ENCODE data around the gene WIPF1. TPM values are rescaled to one million over a fixed set of nuclear protein-coding genes. Genes with fewer than 3 reads are reported as not detected.

The WIPF1 gene
- total and polyA plus RNA-seq, 3 experiments from 2014 or later, result 200 to 326 (median 317) TPM

DNA sequence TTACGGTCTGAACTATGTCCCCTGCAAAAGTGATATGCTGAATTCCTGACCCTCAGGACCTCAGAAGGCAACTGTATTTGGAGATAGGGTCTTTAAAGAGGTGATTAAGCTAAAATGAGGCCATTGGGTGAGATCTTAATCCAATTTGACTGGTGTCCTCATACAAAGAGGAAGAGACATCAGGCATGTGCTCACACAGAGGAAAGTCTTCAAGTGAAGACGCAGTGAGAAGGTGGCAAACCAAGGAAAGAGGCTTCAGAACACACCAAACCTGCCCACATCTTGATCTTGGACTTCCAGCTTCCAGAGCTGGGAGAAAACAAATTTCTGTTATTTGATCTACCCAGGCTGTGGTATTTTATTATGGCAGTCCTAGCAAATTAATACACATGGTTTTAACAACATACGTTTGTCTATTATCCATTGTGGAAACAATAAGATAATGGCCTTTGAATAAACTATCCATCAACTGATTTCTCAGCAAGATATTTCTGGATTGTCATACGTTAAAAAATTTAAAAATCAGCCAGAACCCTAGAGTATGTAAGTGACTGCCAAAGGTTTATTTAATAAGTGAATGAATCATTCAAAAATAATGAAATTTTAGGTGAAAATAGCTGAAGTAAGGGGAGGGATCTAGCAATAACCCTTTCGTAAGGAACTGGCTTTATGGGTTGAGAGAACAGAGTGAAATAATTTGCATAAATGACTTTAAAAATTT, 6.5 kb downstream of the WIPF1 start:
- H3K36me3 ChIP-seq (ENCODE audit: insufficient read depth, low read length), result peaks cover 24% of the 10 kb centered on the region
- peaks cover 0 to 1% of the 10 kb centered on the region in 2 donors for H3K27me3 Mint-ChIP-seq
- peaks cover 69% of the 10 kb centered on the region for H3K4me1 ChIP-seq (ENCODE audit: insufficient read depth, low read length)
- peaks cover 72 to 85% (median 74%) of the 10 kb centered on the region in 3 donors for H3K4me1 Mint-ChIP-seq
- H3K36me3 Mint-ChIP-seq, result peaks cover 12 to 81% (median 14%) of the 10 kb centered on the region in 3 donors
- H3K9me3 ChIP-seq (ENCODE audit: low read length), result no peaks in the 10 kb centered on the region
- no peak for DNase-seq
- H3K27me3 ChIP-seq (ENCODE audit: insufficient read depth, low read length, poor library complexity, severe bottlenecking), result no peaks in the 10 kb centered on the region
- peak overlapping the region; percentile 13 for H3K27ac ChIP-seq (ENCODE audit: low read depth, low read length)
- H3K4me3 ChIP-seq (ENCODE audit: low read length), result peak overlapping the region; percentile 7
- peaks cover 0 to 2% (median 0%) of the 10 kb centered on the region in 5 donors for H3K9me3 Mint-ChIP-seq
- peak overlapping the region; percentile 93 to 99 (median 98) for H3K27ac Mint-ChIP-seq
- ChIA-PET POLR2A (interaction anchor here (1.0 to 2.1 kb wide), 3 partner anchors 9 to 97 kb away, joined by 3 to 6 read pairs (median 4); no protein-coding TSS in a partner anchor), CTCF (interaction anchor here (1.0 to 5.4 kb wide), 4 partner anchors 10 to 97 kb away, joined by 3 to 27 read pairs (median 6); no protein-coding TSS in a partner anchor)
- peak overlapping the region; percentile 77 to 92 (median 89) for H3K4me3 Mint-ChIP-seq

DNA sequence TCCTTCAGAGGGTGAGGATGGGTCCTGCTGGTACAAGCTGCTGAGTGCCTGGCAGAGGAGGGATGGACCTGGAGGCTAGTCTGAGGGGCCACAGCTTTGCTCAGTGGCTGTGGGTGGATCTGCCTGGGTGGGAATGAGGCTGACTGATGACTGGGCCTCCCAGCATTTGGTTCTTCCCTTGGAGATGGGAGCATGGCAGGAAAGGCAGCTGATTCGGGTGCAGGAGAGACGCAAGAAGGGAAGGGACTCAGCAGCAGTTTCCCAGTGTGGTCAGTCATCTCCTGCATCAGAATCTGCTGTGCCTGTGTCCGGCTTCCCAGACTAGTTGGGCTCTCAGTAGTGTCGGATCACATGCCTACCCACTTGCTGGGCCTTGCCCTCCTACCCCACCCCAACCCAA, 7.3 kb downstream of the WIPF1 start:
- Mint-ChIP-seq H3K4me3 (peak overlapping the region; percentile 77 to 92 (median 85)), H3K9me3 (peaks cover 0 to 2% (median 0%) of the 10 kb centered on the region in 5 donors), H3K36me3 (peaks cover 6 to 81% (median 15%) of the 10 kb centered on the region in 3 donors), H3K27me3 (peaks cover 0 to 1% of the 10 kb centered on the region in 2 donors), H3K27ac (peak overlapping the region; percentile 93 to 99 (median 98)), H3K4me1 (peaks cover 80 to 93% (median 82%) of the 10 kb centered on the region in 3 donors)
- no peak overlapping the region for H3K27ac ChIP-seq (ENCODE audit: low read depth, low read length)
- H3K27me3 ChIP-seq (ENCODE audit: insufficient read depth, low read length, poor library complexity, severe bottlenecking), result no peaks in the 10 kb centered on the region
- peaks cover 31% of the 10 kb centered on the region for H3K36me3 ChIP-seq (ENCODE audit: insufficient read depth, low read length)
- H3K4me1 ChIP-seq (ENCODE audit: insufficient read depth, low read length), result peaks cover 77% of the 10 kb centered on the region
- peak overlapping the region; percentile 22 for H3K4me3 ChIP-seq (ENCODE audit: low read length)
- ChIA-PET CTCF (interaction anchor here (1.6 to 1.8 kb wide), 2 partner anchors 9 to 12 kb away, joined by 5 to 6 read pairs; no protein-coding TSS in a partner anchor), POLR2A (interaction anchor here (0.9 to 2.1 kb wide), 3 partner anchors 10 to 105 kb away, joined by 3 to 6 read pairs (median 4); no protein-coding TSS in a partner anchor)
- no peaks in the 10 kb centered on the region for H3K9me3 ChIP-seq (ENCODE audit: low read length)
- DNase-seq, result no peak

GRCh38 chr2:174589334-174589733, 8.3 kb downstream of the WIPF1 start:
- Mint-ChIP-seq H3K36me3 (peaks cover 5 to 82% (median 19%) of the 10 kb centered on the region in 3 donors), H3K9me3 (no peaks in the 10 kb centered on the region), H3K4me1 (peaks cover 85 to 99% (median 92%) of the 10 kb centered on the region in 3 donors), H3K27me3 (peaks cover 0 to 1% of the 10 kb centered on the region in 2 donors), H3K27ac (peak overlapping the region; percentile 91 to 99 (median 94)), H3K4me3 (peak overlapping the region; percentile 70 to 87 (median 84))
- CTCF ChIA-PET, result interaction anchor here (1.0 to 1.6 kb wide), 2 partner anchors 8 to 15 kb away, joined by 4 to 5 read pairs; no protein-coding TSS in a partner anchor
- no peaks in the 10 kb centered on the region for H3K27me3 ChIP-seq (ENCODE audit: insufficient read depth, low read length, poor library complexity, severe bottlenecking)
- no peaks in the 10 kb centered on the region for H3K9me3 ChIP-seq (ENCODE audit: low read length)
- peak in 1 of 5 donors; percentile 40 for DNase-seq
- peak overlapping the region; percentile 44 for H3K4me3 ChIP-seq (ENCODE audit: low read length)
- peaks cover 82% of the 10 kb centered on the region for H3K4me1 ChIP-seq (ENCODE audit: insufficient read depth, low read length)
- no peak overlapping the region for H3K27ac ChIP-seq (ENCODE audit: low read depth, low read length)
- H3K36me3 ChIP-seq (ENCODE audit: insufficient read depth, low read length), result peaks cover 41% of the 10 kb centered on the region
- POLR2A ChIA-PET, result interaction anchor here (0.9 to 1.7 kb wide), 2 partner anchors 8 to 104 kb away, joined by 3 to 5 read pairs; partner anchors contain the start of gene WIPF1

DNA sequence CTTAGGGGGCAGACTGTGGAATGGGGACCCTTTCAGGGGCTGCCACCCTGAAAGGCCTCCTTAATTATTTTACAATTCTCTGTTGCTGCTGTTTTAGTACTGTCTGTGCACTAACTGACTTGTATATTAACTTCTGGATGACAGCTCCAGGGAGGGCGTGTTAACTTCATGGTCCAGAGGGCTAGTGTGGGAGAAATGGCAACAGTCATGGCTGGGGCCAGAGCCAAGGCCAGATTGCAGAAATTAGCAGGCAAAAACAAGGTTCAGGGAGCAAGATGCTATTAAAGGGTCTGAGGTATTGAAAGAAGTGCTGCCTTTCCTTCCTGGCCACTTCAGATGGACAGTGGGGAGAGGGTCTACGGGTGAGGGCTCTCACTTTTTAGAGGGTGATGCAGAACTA, 9.1 kb downstream of the WIPF1 start:
- H3K4me3 Mint-ChIP-seq, result peak overlapping the region; percentile 70 to 87 (median 84)

GRCh38 chr2:174587579-174587978, 10.0 kb downstream of the WIPF1 start:
- H3K27ac ChIP-seq (ENCODE audit: low read depth, low read length), result no peak overlapping the region
- no peak for DNase-seq
- H3K36me3 Mint-ChIP-seq, result peaks cover 5 to 87% (median 18%) of the 10 kb centered on the region in 3 donors

More for the DNA sequence above, 9.1 kb downstream of the WIPF1 start:
- Histone ChIP-seq H3K4me3 (ENCODE audit: low read length) (peak overlapping the region; percentile 27), H3K27ac (ENCODE audit: low read depth, low read length) (no peak overlapping the region), H3K4me1 (ENCODE audit: insufficient read depth, low read length) (peaks cover 91% of the 10 kb centered on the region), H3K36me3 (ENCODE audit: insufficient read depth, low read length) (peaks cover 50% of the 10 kb centered on the region), H3K9me3 (ENCODE audit: low read length) (no peaks in the 10 kb centered on the region), H3K27me3 (ENCODE audit: insufficient read depth, low read length, poor library complexity, severe bottlenecking) (no peaks in the 10 kb centered on the region)
- H3K27me3 Mint-ChIP-seq, result peaks cover 0 to 1% of the 10 kb centered on the region in 2 donors
- ChIA-PET POLR2A (interaction anchor here (1.7 kb wide), 1 partner anchor 9 kb away, joined by 5 read pairs; the partner anchor contains the start of gene WIPF1), CTCF (interaction anchor here (1.0 to 1.1 kb wide), 2 partner anchors 14 to 18 kb away, joined by 3 to 4 read pairs; no protein-coding TSS in a partner anchor)
- peaks cover 5 to 84% (median 16%) of the 10 kb centered on the region in 3 donors for H3K36me3 Mint-ChIP-seq
- no peak for DNase-seq
- H3K27ac Mint-ChIP-seq, result peak overlapping the region; percentile 91 to 99 (median 94)
- H3K4me1 Mint-ChIP-seq, result peaks cover 83 to 99% (median 98%) of the 10 kb centered on the region in 3 donors
- H3K9me3 Mint-ChIP-seq, result no peaks in the 10 kb centered on the region

DNA sequence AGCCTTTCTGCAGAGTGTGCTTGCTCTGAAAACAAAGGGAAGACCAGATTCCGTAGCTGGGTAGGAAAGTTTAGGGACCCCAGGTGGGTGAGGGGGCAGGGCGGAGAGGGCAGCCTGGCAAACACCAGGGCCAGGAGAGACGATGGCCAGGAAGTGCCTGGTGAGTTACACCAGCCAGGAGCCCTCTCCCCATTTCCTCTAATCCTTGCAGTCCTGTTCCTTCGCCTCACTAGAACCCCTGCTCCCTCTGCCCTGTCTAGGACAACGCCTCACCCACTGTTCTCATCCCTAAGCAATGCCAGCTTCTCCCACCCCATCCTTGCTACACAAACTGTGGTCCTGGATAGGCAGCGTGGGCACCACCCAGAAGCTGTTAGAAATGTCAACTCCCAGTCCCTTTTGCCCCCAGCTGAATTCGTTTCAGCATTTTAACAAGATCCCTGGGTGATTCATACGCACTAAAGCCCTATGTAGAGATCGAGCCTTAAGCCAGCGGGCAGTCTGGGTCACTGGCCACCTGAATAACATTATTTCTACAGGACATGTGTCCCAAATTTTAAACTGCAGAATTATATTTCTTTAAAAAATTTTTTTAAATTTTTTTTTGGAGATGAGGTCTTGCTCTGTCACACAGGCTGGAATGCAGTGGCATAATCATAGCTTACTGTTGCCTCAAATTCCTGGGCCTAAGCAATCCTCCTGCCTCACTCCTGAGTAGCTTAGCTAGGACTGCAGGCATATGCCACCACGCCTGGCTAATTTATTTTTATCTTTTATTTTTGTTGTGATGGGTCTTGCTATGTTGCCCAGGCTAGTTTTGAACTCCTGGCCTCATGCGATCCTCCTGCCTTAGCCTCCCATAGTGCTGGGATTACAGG, 10.9 kb downstream of the WIPF1 start:
- ChIA-PET POLR2A (interaction anchor here (1.1 kb wide), 1 partner anchor 13 kb away, joined by 3 read pairs; no protein-coding TSS in a partner anchor), CTCF (interaction anchor here (0.6 to 1.8 kb wide), 6 partner anchors 7 to 102 kb away, joined by 3 to 12 read pairs (median 4); partner anchors contain the start of gene WIPF1)
- no peak overlapping the region for H3K27ac ChIP-seq (ENCODE audit: low read depth, low read length)

More at GRCh38 chr2:174587579-174587978, 10.0 kb downstream of the WIPF1 start:
- Mint-ChIP-seq H3K27ac (peak overlapping the region; percentile 91 to 99 (median 94)), H3K27me3 (peaks cover 0 to 1% of the 10 kb centered on the region in 2 donors), H3K9me3 (no peaks in the 10 kb centered on the region), H3K4me1 (peaks cover 85 to 99% (median 98%) of the 10 kb centered on the region in 3 donors), H3K4me3 (peak overlapping the region; percentile 70 to 87 (median 84))
- peak overlapping the region; percentile 27 for H3K4me3 ChIP-seq (ENCODE audit: low read length)
- ChIA-PET CTCF (interaction anchor here (1.1 to 1.8 kb wide), 4 partner anchors 10 to 101 kb away, joined by 3 to 12 read pairs (median 6); partner anchors contain the start of gene WIPF1), POLR2A (interaction anchor here (1.7 kb wide), 1 partner anchor 10 kb away, joined by 5 read pairs; the partner anchor contains the start of gene WIPF1)
- H3K27me3 ChIP-seq (ENCODE audit: insufficient read depth, low read length, poor library complexity, severe bottlenecking), result no peaks in the 10 kb centered on the region
- peaks cover 93% of the 10 kb centered on the region for H3K4me1 ChIP-seq (ENCODE audit: insufficient read depth, low read length)
- H3K9me3 ChIP-seq (ENCODE audit: low read length), result no peaks in the 10 kb centered on the region
- H3K36me3 ChIP-seq (ENCODE audit: insufficient read depth, low read length), result peaks cover 59% of the 10 kb centered on the region

More for the DNA sequence above, 10.9 kb downstream of the WIPF1 start:
- no peak overlapping the region for H3K4me3 ChIP-seq (ENCODE audit: low read length)
- Mint-ChIP-seq H3K27me3 (peaks cover 0 to 1% of the 10 kb centered on the region in 2 donors), H3K27ac (peak overlapping the region; percentile 83 to 99 (median 96)), H3K36me3 (peaks cover 2 to 91% (median 19%) of the 10 kb centered on the region in 3 donors), H3K4me3 (peak overlapping the region; percentile 70 to 87 (median 84)), H3K9me3 (no peaks in the 10 kb centered on the region), H3K4me1 (peaks cover 88 to 100% (median 99%) of the 10 kb centered on the region in 3 donors)
- peaks cover 95% of the 10 kb centered on the region for H3K4me1 ChIP-seq (ENCODE audit: insufficient read depth, low read length)
- H3K36me3 ChIP-seq (ENCODE audit: insufficient read depth, low read length), result peaks cover 63% of the 10 kb centered on the region
- no peaks in the 10 kb centered on the region for H3K27me3 ChIP-seq (ENCODE audit: insufficient read depth, low read length, poor library complexity, severe bottlenecking)
- H3K9me3 ChIP-seq (ENCODE audit: low read length), result no peaks in the 10 kb centered on the region
- no peak for DNase-seq

All from CD8-positive, alpha-beta memory T cell (primary cell).